ENCODE data around the gene LHFPL3.

LHFPL3 gene

DNA sequence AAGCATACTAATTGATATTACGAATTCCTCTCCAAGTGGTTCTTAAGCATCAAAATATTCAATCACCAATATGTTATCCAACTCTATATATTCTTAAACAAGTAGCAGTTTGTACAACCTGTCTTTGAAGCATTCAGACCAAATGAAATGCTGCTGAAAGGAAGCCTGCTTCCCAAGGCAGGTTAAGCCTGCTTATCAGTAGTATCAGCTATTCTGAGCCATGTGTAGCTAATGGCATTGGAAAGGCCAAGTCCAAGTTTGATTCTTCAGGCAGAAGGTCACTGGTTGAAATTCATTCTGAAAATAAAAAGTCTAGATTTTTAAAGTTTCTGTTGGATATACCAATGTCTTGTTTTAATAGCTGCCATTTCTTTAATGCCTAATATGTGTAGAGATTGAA lies 328.7 kb downstream of the LHFPL3 start:
- no peak for FAIRE-seq
- TF ChIP-seq, protein P1, sequence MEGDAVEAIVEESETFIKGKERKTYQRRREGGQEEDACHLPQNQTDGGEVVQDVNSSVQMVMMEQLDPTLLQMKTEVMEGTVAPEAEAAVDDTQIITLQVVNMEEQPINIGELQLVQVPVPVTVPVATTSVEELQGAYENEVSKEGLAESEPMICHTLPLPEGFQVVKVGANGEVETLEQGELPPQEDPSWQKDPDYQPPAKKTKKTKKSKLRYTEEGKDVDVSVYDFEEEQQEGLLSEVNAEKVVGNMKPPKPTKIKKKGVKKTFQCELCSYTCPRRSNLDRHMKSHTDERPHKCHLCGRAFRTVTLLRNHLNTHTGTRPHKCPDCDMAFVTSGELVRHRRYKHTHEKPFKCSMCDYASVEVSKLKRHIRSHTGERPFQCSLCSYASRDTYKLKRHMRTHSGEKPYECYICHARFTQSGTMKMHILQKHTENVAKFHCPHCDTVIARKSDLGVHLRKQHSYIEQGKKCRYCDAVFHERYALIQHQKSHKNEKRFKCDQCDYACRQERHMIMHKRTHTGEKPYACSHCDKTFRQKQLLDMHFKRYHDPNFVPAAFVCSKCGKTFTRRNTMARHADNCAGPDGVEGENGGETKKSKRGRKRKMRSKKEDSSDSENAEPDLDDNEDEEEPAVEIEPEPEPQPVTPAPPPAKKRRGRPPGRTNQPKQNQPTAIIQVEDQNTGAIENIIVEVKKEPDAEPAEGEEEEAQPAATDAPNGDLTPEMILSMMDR (IDR thresholded peaks at IDR 0.05; ENCODE audit: insufficient read depth, missing control alignments), result no peak
- DNase-seq (ENCODE audit: insufficient read length, low spot score), result no peak

DNA sequence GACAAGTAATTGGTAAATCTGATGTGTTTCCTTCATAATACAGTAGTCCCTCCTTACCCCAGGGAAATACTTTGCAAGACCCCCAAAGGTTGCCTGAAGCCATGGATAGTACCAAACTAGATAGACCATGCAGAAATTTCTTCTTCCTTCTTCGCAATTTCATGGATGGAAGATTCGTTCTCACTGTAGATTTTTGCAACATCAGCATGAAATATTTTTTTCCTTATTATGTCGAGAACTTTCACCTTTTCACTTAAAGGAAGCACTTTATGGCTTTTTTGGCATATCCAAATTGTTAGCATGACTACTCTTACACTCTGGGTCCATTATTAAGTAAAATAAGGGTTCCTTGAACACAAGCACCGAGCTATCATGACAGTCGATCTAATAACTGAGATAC lies 333.2 kb downstream of the LHFPL3 start:
- FAIRE-seq, result no peak
- TF ChIP-seq, protein P1 (IDR thresholded peaks at IDR 0.05; ENCODE audit: insufficient read depth, missing control alignments), result no peak
- no peak for DNase-seq (ENCODE audit: insufficient read length, low spot score)

DNA sequence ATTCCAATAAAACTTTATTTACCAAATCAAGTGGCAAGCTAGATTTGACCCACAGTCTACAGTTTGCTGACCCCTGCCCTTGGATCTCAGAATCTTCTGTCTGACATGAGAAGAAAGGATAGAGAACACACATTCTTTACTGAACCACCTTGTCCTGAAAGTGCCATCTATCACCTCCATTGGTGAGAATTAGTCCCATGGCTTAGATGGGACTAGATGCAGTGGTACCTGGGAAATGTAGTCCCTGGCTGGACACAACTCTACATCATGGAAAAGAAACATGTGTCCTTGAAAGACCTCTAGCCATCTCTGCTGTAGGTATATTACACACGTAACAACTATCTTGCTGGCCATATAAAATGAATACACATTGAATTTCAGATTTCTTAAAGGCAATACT lies 336.2 kb downstream of the LHFPL3 start:
- no peak for FAIRE-seq

DNA sequence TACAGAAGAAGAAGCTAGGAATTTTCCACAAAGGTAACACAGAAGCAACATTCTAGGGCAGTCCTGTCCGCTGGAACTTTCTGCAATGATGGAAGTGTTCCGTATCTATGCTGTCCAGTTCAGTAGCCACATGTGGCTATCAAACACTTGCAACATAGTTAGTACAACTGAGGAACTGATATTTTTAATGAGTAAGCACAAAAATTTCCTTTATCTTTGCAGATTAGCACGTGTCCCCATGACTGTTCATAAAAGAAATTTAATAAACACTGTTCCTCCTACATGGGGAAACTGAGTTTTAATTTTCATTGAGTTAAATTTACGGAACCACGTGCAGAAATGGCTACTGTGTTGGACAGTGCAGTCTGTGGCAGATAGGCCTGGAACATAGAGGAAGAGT lies 349.2 kb downstream of the LHFPL3 start:
- TF ChIP-seq, protein P1 (IDR thresholded peaks at IDR 0.05; ENCODE audit: insufficient read depth, missing control alignments), result no peak
- no peak for FAIRE-seq
- no peak for DNase-seq (ENCODE audit: insufficient read length, low spot score)

More for the DNA sequence above, 336.2 kb downstream of the LHFPL3 start:
- DNase-seq (ENCODE audit: insufficient read length, low spot score), result no peak
- TF ChIP-seq, protein P1 (IDR thresholded peaks at IDR 0.05; ENCODE audit: insufficient read depth, missing control alignments), result no peak

DNA sequence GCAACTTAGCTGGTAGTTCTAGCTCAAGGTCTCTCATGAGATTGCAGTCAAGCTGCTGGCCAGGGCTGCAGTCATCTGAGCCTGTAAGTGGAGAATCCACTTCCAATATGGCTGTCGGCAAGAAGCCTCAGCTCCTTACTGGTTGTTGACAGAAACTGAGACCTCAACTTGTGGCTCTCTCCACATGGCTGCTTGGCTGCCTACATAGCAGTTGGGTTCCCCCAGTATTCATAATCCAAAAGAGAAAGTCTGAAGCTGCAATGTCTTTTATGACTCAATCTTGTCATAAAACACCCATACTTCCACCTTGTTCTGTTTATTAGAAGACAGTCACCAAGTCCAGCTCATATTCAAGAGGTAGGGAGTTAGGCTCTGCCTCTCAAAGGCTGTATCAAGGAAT lies 350.7 kb downstream of the LHFPL3 start:
- TF ChIP-seq, protein P1 (IDR thresholded peaks at IDR 0.05; ENCODE audit: insufficient read depth, missing control alignments), result no peak
- FAIRE-seq, result no peak

DNA sequence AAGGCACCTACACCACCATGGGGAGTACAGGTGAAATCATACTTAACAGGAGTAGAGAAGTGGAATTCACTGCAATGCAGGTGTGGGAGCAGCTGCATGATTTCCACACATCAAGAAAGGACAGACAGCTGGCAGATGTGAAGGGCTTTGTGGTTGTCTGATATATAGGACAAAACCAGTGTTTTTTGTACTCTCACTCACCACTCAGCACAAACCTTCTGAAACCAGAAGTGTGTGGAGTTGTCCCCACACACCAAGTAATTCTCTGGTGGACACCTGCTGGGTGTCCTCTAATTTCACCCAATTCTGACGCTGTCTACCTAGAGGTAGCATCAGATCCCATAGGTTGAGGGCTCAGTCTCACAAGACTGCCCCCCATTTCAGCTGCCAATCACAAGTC lies 357.9 kb downstream of the LHFPL3 start:
- no peak for DNase-seq (ENCODE audit: insufficient read length, low spot score)
- no peak for FAIRE-seq
- TF ChIP-seq, protein P1 (IDR thresholded peaks at IDR 0.05; ENCODE audit: insufficient read depth, missing control alignments), result no peak

More for the DNA sequence above, 350.7 kb downstream of the LHFPL3 start:
- DNase-seq (ENCODE audit: insufficient read length, low spot score), result no peak

DNA sequence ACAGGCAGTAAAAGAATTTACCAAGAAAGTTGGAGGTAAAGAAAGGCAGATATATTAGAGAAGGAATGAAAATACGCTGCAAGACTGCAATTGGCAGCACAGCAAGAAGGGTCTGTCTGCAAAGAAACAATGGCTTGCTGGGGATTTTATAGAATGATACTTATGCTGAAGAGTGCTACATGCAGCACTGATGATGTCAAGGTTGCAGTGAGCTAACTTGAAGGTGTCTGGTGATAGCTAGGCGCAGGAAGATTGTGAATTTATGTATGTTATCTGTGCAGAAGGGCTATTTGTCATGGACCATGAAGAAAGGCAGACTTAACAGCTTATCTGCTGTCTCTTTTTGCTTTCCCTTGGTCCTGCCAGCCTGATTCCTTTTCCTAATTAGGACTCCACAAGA lies 366.3 kb downstream of the LHFPL3 start:
- DNase-seq (ENCODE audit: insufficient read length, low spot score), result no peak
- FAIRE-seq, result no peak
- TF ChIP-seq, protein P1 (IDR thresholded peaks at IDR 0.05; ENCODE audit: insufficient read depth, missing control alignments), result no peak
